ENCODE measurements around the gene CNST.
A peak's percentile ranks its signal among the peaks of the same experiment; 100 is the strongest.

CNST gene

GRCh38 chr1:246566128-246566812 lies at the start of gene CNST, which contains the start of gene TFB2M:
TSS of gene CNST (plus strand) at chr1:246566456. CDS start at chr1:246591563, 25,107 bp downstream.
TSS of gene TFB2M (minus strand) at chr1:246566261. CDS start at chr1:246566138, 123 bp downstream.
- DNase-seq, result peak; percentile 97

GRCh38 chr1:246517391-246517790 lies 48.9 kb upstream of the CNST start:
- no peak for DNase-seq

- no peak for DNase-seq
These were observed 47.6 kb upstream of the CNST start for GRCh38 chr1:246518456-246519205.

- DNase-seq, result no peak
These were observed 46.7 kb upstream of the CNST start for GRCh38 chr1:246519514-246519913.

GRCh38 chr1:246526380-246526779 lies 39.9 kb upstream of the CNST start:
- no peak for DNase-seq

- no peak for DNase-seq
These were observed 39.3 kb upstream of the CNST start for GRCh38 chr1:246526915-246527314.

GRCh38 chr1:246527402-246528088 lies 38.7 kb upstream of the CNST start:
- no peak for DNase-seq

GRCh38 chr1:246528933-246529731 lies 37.1 kb upstream of the CNST start:
- no peak for DNase-seq

- no peak for DNase-seq
These were observed 35.8 kb upstream of the CNST start for GRCh38 chr1:246530482-246530881.

- no peak for DNase-seq
These were observed 33.7 kb upstream of the CNST start for GRCh38 chr1:246532519-246532918.

GRCh38 chr1:246533371-246533905 lies 32.8 kb upstream of the CNST start:
- no peak for DNase-seq

GRCh38 chr1:246534114-246534513 lies 32.1 kb upstream of the CNST start:
- no peak for DNase-seq

- no peak for DNase-seq
These were observed 28.8 kb upstream of the CNST start for GRCh38 chr1:246537441-246537840.

GRCh38 chr1:246537887-246538286 lies 28.4 kb upstream of the CNST start:
- DNase-seq, result no peak

- no peak for DNase-seq
These were observed 25.3 kb upstream of the CNST start for GRCh38 chr1:246540738-246541491.

GRCh38 chr1:246544001-246544400 lies 22.3 kb upstream of the CNST start:
- no peak for DNase-seq

- no peak for DNase-seq
These were observed 16.6 kb upstream of the CNST start for GRCh38 chr1:246549665-246550064.

- DNase-seq, result no peak
These were observed 15.9 kb upstream of the CNST start for GRCh38 chr1:246550402-246550801.

- no peak for DNase-seq
These were observed 14.1 kb upstream of the CNST start for GRCh38 chr1:246552110-246552509.

- no peak for DNase-seq
These were observed 12.1 kb upstream of the CNST start for GRCh38 chr1:246554201-246554600.

GRCh38 chr1:246558041-246558440 lies 8.2 kb upstream of the CNST start:
- DNase-seq, result no peak

GRCh38 chr1:246559310-246559709 lies 6.9 kb upstream of the CNST start:
- no peak for DNase-seq
